ENCODE results near the gene GAS7. TPM values are rescaled to one million over a fixed set of nuclear protein-coding genes. Genes with fewer than 3 reads are reported as not detected.

Gene GAS7
- total RNA-seq, 3 donors from 2014 or later (not counting 1 experiment from before 2014, with no cell fraction given): 70.7 to 89.1 (median 84.8) TPM

GRCh38 chr17:10186771-10187410, 11.5 kb downstream of the GAS7 start:
- no peaks in the 10 kb centered on the region for H3K9me3 Mint-ChIP-seq
- H3K4me3 Mint-ChIP-seq: peak overlapping the region; percentile 37
- intact Hi-C loops (cut with micrococcal nuclease): loop anchor here (2.0 kb wide), 1 partner anchor 16 kb away; no protein-coding TSS in a partner anchor
- no peaks in the 10 kb centered on the region for H3K27me3 ChIP-seq (ENCODE audit: control insufficient read depth, insufficient read depth, low read length)
- no peaks in the 10 kb centered on the region for H3K9me3 ChIP-seq (ENCODE audit: control insufficient read depth, insufficient read depth, low read length)
- peak overlapping the region; percentile 51 to 84 for H3K27ac Mint-ChIP-seq
- H3K27ac ChIP-seq (ENCODE audit: low read length): peak overlapping the region; percentile 18
- H3K36me3 Mint-ChIP-seq: no peaks in the 10 kb centered on the region
- no peaks in the 10 kb centered on the region for H3K27me3 Mint-ChIP-seq (ENCODE audit: low read depth in 2 of 2)
- peaks cover 43% of the 10 kb centered on the region for H3K4me1 ChIP-seq (ENCODE audit: control insufficient read depth, insufficient read depth, low read length)
- H3K36me3 ChIP-seq (ENCODE audit: control insufficient read depth, insufficient read depth, low read length): no peaks in the 10 kb centered on the region
- DNase-seq (no peak), ATAC-seq (peak; percentile 77 to 92 (median 85))
- H3K4me3 ChIP-seq (ENCODE audit: low read length): no peak overlapping the region
- WGBS (ENCODE audit: insufficient coverage): 59% methylated on average over 6 of the region's 7 CpGs
- peaks cover 38 to 59% of the 10 kb centered on the region in 2 donors for H3K4me1 Mint-ChIP-seq
- TF ChIP-seq CTCF (IDR thresholded peaks at IDR 0.05): no peak

GRCh38 chr17:10183931-10184930, 14.2 kb downstream of the GAS7 start:
- Mint-ChIP-seq H3K9me3 (no peaks in the 10 kb centered on the region), H3K4me1 (peaks cover 52 to 78% of the 10 kb centered on the region in 2 donors), H3K36me3 (no peaks in the 10 kb centered on the region), H3K4me3 (peak overlapping the region; percentile 40), H3K27me3 (ENCODE audit: low read depth in 2 of 2) (no peaks in the 10 kb centered on the region), H3K27ac (peak overlapping the region in 1 of 2 donors; percentile 16)
- Histone ChIP-seq H3K27me3 (ENCODE audit: control insufficient read depth, insufficient read depth, low read length) (no peaks in the 10 kb centered on the region), H3K27ac (ENCODE audit: low read length) (no peak overlapping the region), H3K9me3 (ENCODE audit: control insufficient read depth, insufficient read depth, low read length) (no peaks in the 10 kb centered on the region), H3K4me3 (ENCODE audit: low read length) (no peak overlapping the region), H3K36me3 (ENCODE audit: control insufficient read depth, insufficient read depth, low read length) (no peaks in the 10 kb centered on the region), H3K4me1 (ENCODE audit: control insufficient read depth, insufficient read depth, low read length) (peaks cover 58% of the 10 kb centered on the region)
- WGBS (ENCODE audit: insufficient coverage): 91% methylated on average over 8 of the region's 8 CpGs
- intact Hi-C loops (cut with micrococcal nuclease): no loop called here
- DNase-seq (no peak), ATAC-seq (no peak)
- TF ChIP-seq CTCF (IDR thresholded peaks at IDR 0.05): no peak

GRCh38 chr17:10182785-10183184, 15.6 kb downstream of the GAS7 start:
- Mint-ChIP-seq H3K4me3 (peak overlapping the region; percentile 74), H3K27ac (peak overlapping the region in 1 of 2 donors; percentile 20), H3K36me3 (no peaks in the 10 kb centered on the region), H3K27me3 (ENCODE audit: low read depth in 2 of 2) (no peaks in the 10 kb centered on the region), H3K4me1 (peaks cover 61 to 84% of the 10 kb centered on the region in 2 donors), H3K9me3 (no peaks in the 10 kb centered on the region)
- peaks cover 72% of the 10 kb centered on the region for H3K4me1 ChIP-seq (ENCODE audit: control insufficient read depth, insufficient read depth, low read length)
- H3K36me3 ChIP-seq (ENCODE audit: control insufficient read depth, insufficient read depth, low read length): no peaks in the 10 kb centered on the region
- no peaks in the 10 kb centered on the region for H3K9me3 ChIP-seq (ENCODE audit: control insufficient read depth, insufficient read depth, low read length)
- 92% methylated on average over 5 of the region's 5 CpGs for WGBS (ENCODE audit: insufficient coverage)
- DNase-seq (no peak), ATAC-seq (no peak)
- no peaks in the 10 kb centered on the region for H3K27me3 ChIP-seq (ENCODE audit: control insufficient read depth, insufficient read depth, low read length)
- intact Hi-C loops (cut with micrococcal nuclease): no loop called here
- H3K4me3 ChIP-seq (ENCODE audit: low read length): no peak overlapping the region
- no peak overlapping the region for H3K27ac ChIP-seq (ENCODE audit: low read length)
- no peak for TF ChIP-seq CTCF (IDR thresholded peaks at IDR 0.05)

Data from natural killer cell (primary cell).